OCI-LY1 (cell line): Measurements from ENCODE around the gene SEMG1.
A peak's percentile ranks its signal among the peaks of the same experiment; 100 is the strongest.

Experiments used
- H2AFZ ChIP-seq: fragments of 200-600 bp; sonication (generic), shearing (Covaris generic); 2 replicates; pipeline ENCODE4 v1.6.0; 2014; ENCODE audit warnings: antibody characterized with exemption, mild to moderate bottlenecking, low read length
- H3F3A ChIP-seq: fragments of 200-600 bp; sonication (generic), shearing (Covaris generic); 2 replicates; pipeline ENCODE4 v1.6.0; 2014; ENCODE audit warnings: mild to moderate bottlenecking, antibody characterized with exemption, low read length, moderate library complexity; ENCODE audit not compliant: insufficient read depth
- H3K27ac ChIP-seq: fragments of 200-600 bp; sonication (generic); 2 replicates; pipeline ENCODE4 v1.5.1; 2014; ENCODE audit warnings: low read length, mixed run types, mild to moderate bottlenecking, low read depth; ENCODE audit not compliant: poor library complexity, severe bottlenecking
- H3K27me3 ChIP-seq: fragments of 200-600 bp; sonication (generic); 2 replicates; pipeline ENCODE4 v1.6.0; 2014; ENCODE audit warnings: antibody characterized with exemption, mild to moderate bottlenecking, low read length, moderate library complexity; ENCODE audit not compliant: insufficient read depth
- H3K36me3 ChIP-seq: fragments of 200-600 bp; sonication (generic); 2 replicates; pipeline ENCODE4 v1.6.1; 2014; ENCODE audit warnings: mild to moderate bottlenecking, antibody characterized with exemption, low read length, moderate library complexity, mixed read lengths; ENCODE audit not compliant: insufficient read depth
- H3K4me1 ChIP-seq: fragments of 200-600 bp; sonication (generic); 2 replicates; pipeline ENCODE4 v1.5.1; 2014; ENCODE audit warnings: mild to moderate bottlenecking, low read length, moderate library complexity; ENCODE audit not compliant: insufficient read depth, severe bottlenecking
- H3K4me2 ChIP-seq: fragments of 200-600 bp; sonication (generic), shearing (Covaris generic); 2 replicates; pipeline ENCODE4 v1.6.1; 2014; ENCODE audit warnings: low read length
- H3K4me3 ChIP-seq: fragments of 200-600 bp; sonication (generic); 2 replicates; pipeline ENCODE4 v1.5.1; 2014; ENCODE audit warnings: low read length, low read depth, mild to moderate bottlenecking, mixed read lengths; ENCODE audit not compliant: poor library complexity, severe bottlenecking
- H3K79me2 ChIP-seq: fragments of 200-600 bp; shearing (Covaris generic); 2 replicates; pipeline ENCODE4 v1.6.1; 2016; ENCODE audit warnings: mixed run types, low read length, mixed read lengths; ENCODE audit not compliant: insufficient read depth
- H3K9ac ChIP-seq: fragments of 200-600 bp; sonication (generic), shearing (Covaris generic); 2 replicates; pipeline ENCODE4 v1.6.1; 2014; ENCODE audit warnings: mild to moderate bottlenecking, low read length, mixed read lengths
- H3K9me2 ChIP-seq: fragments of 200-600 bp; sonication (generic), shearing (Covaris generic); 2 replicates; pipeline ENCODE4 v1.6.1; 2014; ENCODE audit warnings: low read depth, mild to moderate bottlenecking, low read length, mixed read lengths
- H3K9me3 ChIP-seq: fragments of 200-600 bp; shearing (Covaris generic); 2 replicates; pipeline ENCODE4 v1.6.1; 2014; ENCODE audit warnings: low read length, mixed read lengths
- H4K20me1 ChIP-seq: fragments of 200-600 bp; sonication (generic), shearing (Covaris generic); 2 replicates; pipeline ENCODE4 v1.6.0; 2016; ENCODE audit warnings: mild to moderate bottlenecking, low read length; ENCODE audit not compliant: insufficient read depth
- EZH2 ChIP-seq: fragments of 200-600 bp; sonication (generic), shearing (Covaris generic); IDR thresholded peaks from 2 replicates; pipeline ENCODE4 v1.8.0; 2017; ENCODE audit warnings: borderline replicate concordance, mixed run types, mild to moderate bottlenecking, antibody characterized with exemption, low read length, moderate library complexity, mixed read lengths
- TF ChIP-seq, protein P1 (sequence below): fragments of 200-600 bp; sonication (generic), shearing (Covaris generic); IDR thresholded peaks from 2 replicates; pipeline ENCODE4 v1.5.1; 2017; ENCODE audit warnings: mild to moderate bottlenecking, antibody characterized with exemption, low read length, moderate library complexity, mixed read lengths

The SEMG1 gene

GRCh38 chr20:45223136-45223535, 16.3 kb downstream of the SEMG1 start:
- H3K9ac ChIP-seq: no peak overlapping the region
- TF ChIP-seq, protein P1, sequence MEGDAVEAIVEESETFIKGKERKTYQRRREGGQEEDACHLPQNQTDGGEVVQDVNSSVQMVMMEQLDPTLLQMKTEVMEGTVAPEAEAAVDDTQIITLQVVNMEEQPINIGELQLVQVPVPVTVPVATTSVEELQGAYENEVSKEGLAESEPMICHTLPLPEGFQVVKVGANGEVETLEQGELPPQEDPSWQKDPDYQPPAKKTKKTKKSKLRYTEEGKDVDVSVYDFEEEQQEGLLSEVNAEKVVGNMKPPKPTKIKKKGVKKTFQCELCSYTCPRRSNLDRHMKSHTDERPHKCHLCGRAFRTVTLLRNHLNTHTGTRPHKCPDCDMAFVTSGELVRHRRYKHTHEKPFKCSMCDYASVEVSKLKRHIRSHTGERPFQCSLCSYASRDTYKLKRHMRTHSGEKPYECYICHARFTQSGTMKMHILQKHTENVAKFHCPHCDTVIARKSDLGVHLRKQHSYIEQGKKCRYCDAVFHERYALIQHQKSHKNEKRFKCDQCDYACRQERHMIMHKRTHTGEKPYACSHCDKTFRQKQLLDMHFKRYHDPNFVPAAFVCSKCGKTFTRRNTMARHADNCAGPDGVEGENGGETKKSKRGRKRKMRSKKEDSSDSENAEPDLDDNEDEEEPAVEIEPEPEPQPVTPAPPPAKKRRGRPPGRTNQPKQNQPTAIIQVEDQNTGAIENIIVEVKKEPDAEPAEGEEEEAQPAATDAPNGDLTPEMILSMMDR: no peak
- no peak for TF ChIP-seq EZH2
- H2AFZ ChIP-seq: no peak overlapping the region
- no peaks in the 10 kb centered on the region for H3K9me2 ChIP-seq
- no peaks in the 10 kb centered on the region for H3K27me3 ChIP-seq
- no peak overlapping the region for H3K4me2 ChIP-seq
- H3K36me3 ChIP-seq: no peaks in the 10 kb centered on the region
- no peak overlapping the region for H3K27ac ChIP-seq
- no peak overlapping the region for H3K4me3 ChIP-seq
- H3K79me2 ChIP-seq: no peaks in the 10 kb centered on the region
- no peaks in the 10 kb centered on the region for H3K4me1 ChIP-seq
- H3F3A ChIP-seq: no peaks in the 10 kb centered on the region
- no peaks in the 10 kb centered on the region for H4K20me1 ChIP-seq
- H3K9me3 ChIP-seq: no peaks in the 10 kb centered on the region

- Histone ChIP-seq H3F3A (no peaks in the 10 kb centered on the region), H3K79me2 (no peaks in the 10 kb centered on the region), H3K4me2 (no peak overlapping the region), H3K4me1 (peaks cover 4% of the 10 kb centered on the region), H3K4me3 (no peak overlapping the region), H3K27me3 (no peaks in the 10 kb centered on the region), H3K27ac (no peak overlapping the region), H3K9me3 (peaks cover 3% of the 10 kb centered on the region; the same call in 1 of the 2 replicates), H3K36me3 (no peaks in the 10 kb centered on the region; the same call in 1 of the 2 replicates), H3K9ac (no peak overlapping the region), H2AFZ (no peak overlapping the region), H4K20me1 (no peaks in the 10 kb centered on the region), H3K9me2 (no peaks in the 10 kb centered on the region)
- TF ChIP-seq EZH2: no peak
- TF ChIP-seq, protein P1: no peak
These were observed 19.5 kb downstream of the SEMG1 start for GRCh38 chr20:45226287-45226686.

DNA sequence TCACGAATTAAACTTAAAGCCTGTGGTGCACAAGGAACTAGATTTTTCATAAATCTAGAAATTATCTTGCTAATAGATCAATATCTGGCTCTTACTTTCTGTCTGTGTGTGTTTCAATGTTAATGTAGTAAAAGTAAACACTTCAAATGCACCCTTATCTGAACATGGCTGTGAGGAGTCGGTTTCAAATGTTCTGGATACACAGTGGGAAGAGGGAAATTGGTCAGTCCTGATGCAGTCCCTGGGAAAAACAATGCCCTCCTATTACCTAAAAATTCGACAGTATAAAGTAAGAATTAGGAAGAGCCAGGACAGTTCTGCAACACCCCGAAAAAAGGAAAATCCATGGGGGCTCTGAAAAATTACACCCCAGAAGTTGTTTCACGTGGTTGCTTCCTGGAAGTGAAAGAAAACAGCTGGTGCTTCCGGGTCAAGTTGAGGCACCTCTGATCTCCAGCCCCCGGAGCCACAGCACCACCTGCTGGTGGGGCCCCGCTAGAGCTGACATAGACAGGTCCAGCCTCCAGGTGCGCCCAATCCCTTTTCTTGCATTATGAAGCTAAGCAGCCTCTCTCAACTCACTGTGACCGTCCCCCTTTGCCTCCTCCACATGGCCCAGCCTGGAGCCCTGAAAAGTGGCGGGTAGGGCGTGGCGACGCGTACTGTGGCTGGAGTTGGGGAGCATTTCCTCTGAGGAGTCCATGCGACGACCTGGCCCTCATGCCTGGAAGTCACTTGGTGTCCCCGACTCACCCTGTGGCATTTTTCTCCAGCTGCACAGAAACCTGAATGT, 22.6 kb downstream of the SEMG1 start:
- Histone ChIP-seq H3K4me1 (peaks cover 4% of the 10 kb centered on the region), H3K27ac (no peak overlapping the region), H3K27me3 (no peaks in the 10 kb centered on the region; the same call in 1 of the 2 replicates), H3K36me3 (no peaks in the 10 kb centered on the region; the same call in 1 of the 2 replicates), H3K9me2 (no peaks in the 10 kb centered on the region), H2AFZ (peak overlapping the region; percentile 94), H3F3A (no peaks in the 10 kb centered on the region), H4K20me1 (no peaks in the 10 kb centered on the region), H3K9ac (no peak overlapping the region), H3K79me2 (no peaks in the 10 kb centered on the region), H3K4me2 (peak overlapping the region; percentile 19), H3K4me3 (peak overlapping the region; percentile 30), H3K9me3 (peaks cover 3% of the 10 kb centered on the region; the same call in 1 of the 2 replicates)
- TF ChIP-seq EZH2: no peak
- TF ChIP-seq, protein P1: peak; percentile 75
